Subcutaneous adipose tissue (tissue), 4 donors: ENCODE data around the gene ERCC2. TPM values are rescaled to one million over a fixed set of nuclear protein-coding genes. Genes with fewer than 3 reads are reported as not detected.

ENCODE experiments used
- CTCF ChIP-seq: fragments of 450-650 bp; IDR thresholded peaks from one replicate; pipeline ENCODE4 v1.5.1; 2016; ENCODE audit warnings: low read depth, mild to moderate bottlenecking, control low read depth, antibody characterized with exemption, moderate library complexity
- total RNA-seq, 4 donors: library from RNA; depleted of rRNA; stranded (reverse); fragments of >200 nt; gene quantifications; one replicate each; pipeline ENCODE4 v1.1.0, GENCODE V29; 2016

Gene ERCC2
- total RNA-seq, 4 donors from 2014 or later, result 3.3 to 18.1 (median 8.0) TPM

- no peak for TF ChIP-seq CTCF
Measured at GRCh38 chr19:45314708-45315245, 55.6 kb downstream of the ERCC2 start.

DNA sequence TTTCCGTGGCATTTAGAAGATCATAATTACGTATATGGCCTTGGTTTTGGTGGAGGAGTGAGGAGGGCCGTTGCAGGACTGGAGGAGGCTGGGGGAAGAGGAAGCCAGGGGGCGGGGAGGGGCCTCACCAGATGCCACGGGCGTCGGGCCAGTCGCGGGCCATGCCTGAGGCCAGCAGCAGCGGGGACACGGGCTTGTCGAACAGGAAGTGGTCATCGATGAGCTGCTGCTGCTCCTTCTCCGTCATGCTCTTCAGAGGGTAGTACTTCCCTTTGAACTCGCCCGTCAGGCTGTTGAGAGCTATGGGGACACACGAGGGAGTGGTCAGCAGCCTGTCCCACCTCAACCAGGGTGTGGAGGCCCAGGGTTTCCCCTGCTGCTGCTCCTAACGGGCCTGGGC, 58.8 kb downstream of the ERCC2 start:
- TF ChIP-seq CTCF, result no peak

GRCh38 chr19:45307361-45307760, 63.0 kb downstream of the ERCC2 start:
- no peak for TF ChIP-seq CTCF

GRCh38 chr19:45306518-45307027, 63.8 kb downstream of the ERCC2 start:
- TF ChIP-seq CTCF, result no peak

DNA sequence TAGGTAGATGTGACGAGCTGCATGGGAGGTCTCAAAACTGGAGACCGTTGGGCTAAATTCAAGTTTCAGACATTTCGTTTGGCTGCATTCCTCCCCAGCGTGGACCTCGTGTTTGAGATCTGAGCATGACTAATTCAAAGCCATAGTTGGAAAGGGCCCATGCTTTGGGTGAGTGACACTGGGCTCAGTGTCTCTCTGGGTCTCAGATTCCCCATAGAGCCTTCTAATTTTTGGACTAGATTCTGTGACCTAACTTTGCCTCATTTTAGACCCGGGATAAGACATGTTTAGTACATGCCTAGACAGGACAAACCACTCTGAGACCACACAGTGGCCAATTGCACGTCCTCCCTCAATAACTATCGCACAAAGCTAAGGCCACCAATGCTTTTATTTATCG, 64.3 kb downstream of the ERCC2 start:
- TF ChIP-seq CTCF, result no peak

- TF ChIP-seq CTCF, result no peak
Measured at GRCh38 chr19:45305421-45305820, 65.0 kb downstream of the ERCC2 start.

DNA sequence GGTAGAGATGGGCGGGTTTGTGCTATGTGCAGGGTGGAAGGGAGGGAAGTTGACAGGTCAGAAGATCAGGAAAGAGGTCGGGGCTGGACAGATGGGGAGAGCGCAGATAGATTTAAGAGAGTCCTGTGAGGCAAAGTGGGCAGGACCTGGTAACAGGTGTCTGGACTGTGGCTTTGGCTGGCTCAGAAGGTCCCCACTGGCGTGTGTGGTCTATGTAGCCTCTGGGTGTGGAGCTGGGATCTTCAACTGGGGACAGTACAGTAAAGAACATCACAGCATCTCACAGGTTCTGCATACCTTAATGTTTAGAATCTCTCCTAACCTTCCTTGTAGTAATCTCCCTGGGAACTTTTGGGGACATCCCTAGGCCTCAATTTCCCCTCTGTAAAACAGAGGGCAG, 65.4 kb downstream of the ERCC2 start:
- no peak for TF ChIP-seq CTCF
